Stimulated activated CD8-positive, alpha-beta memory T cell treated with anti-CD3 and anti-CD28 coated beads, Interleukin-12 subunit alpha, Interleukin-12 subunit beta, amount 100 ng/mL, for 24 hours (primary cell): ENCODE measurements around the gene TRIM68.

ENCODE experiments used
- DNase-seq: peaks from one replicate; pipeline ENCODE4 v3.0.0-alpha.2; 2020; ENCODE audit errors: extremely low read depth

The TRIM68 gene

GRCh38 chr11:4607781-4608666, at the start of gene TRIM68:
TSS of gene TRIM68 (minus strand) at chr11:4608231. CDS start at chr11:4605504, 2,727 bp downstream.
- DNase-seq, result peak; percentile 89

- no peak for DNase-seq
Observed at GRCh38 chr11:4654635-4655369, 46.8 kb upstream of the TRIM68 start.

- DNase-seq, result no peak
Observed at GRCh38 chr11:4647766-4648165, 39.7 kb upstream of the TRIM68 start.

- DNase-seq, result no peak
Observed at GRCh38 chr11:4645974-4646373, 37.9 kb upstream of the TRIM68 start.

GRCh38 chr11:4644233-4644632, 36.2 kb upstream of the TRIM68 start:
- DNase-seq, result no peak

- DNase-seq, result no peak
Observed at GRCh38 chr11:4643682-4644081, 35.7 kb upstream of the TRIM68 start, which contains the start of gene OR51E1. TSS of gene OR51E1 (plus strand) at chr11:4643982. CDS start at chr11:4652527, 8,545 bp downstream.

GRCh38 chr11:4643076-4643475, 35.0 kb upstream of the TRIM68 start:
- no peak for DNase-seq

GRCh38 chr11:4642043-4642442, 34.0 kb upstream of the TRIM68 start:
- no peak for DNase-seq

- DNase-seq, result no peak
Observed at GRCh38 chr11:4641501-4641900, 33.5 kb upstream of the TRIM68 start.

- DNase-seq, result no peak
Observed at GRCh38 chr11:4639931-4640330, 31.9 kb upstream of the TRIM68 start.

GRCh38 chr11:4637662-4638047, 29.6 kb upstream of the TRIM68 start:
- no peak for DNase-seq

- DNase-seq, result no peak
Observed at GRCh38 chr11:4636962-4637661, 29.1 kb upstream of the TRIM68 start, which contains the start of gene OR51D1. TSS of gene OR51D1 (plus strand) at chr11:4637477. CDS start at chr11:4639791, 2,314 bp downstream.

GRCh38 chr11:4636136-4636535, 28.1 kb upstream of the TRIM68 start:
- DNase-seq, result no peak

- no peak for DNase-seq
Observed at GRCh38 chr11:4626207-4627099, 18.4 kb upstream of the TRIM68 start.

GRCh38 chr11:4619514-4619913, 11.5 kb upstream of the TRIM68 start:
- no peak for DNase-seq

- no peak for DNase-seq
Observed at GRCh38 chr11:4615856-4616444, 7.9 kb upstream of the TRIM68 start.

- no peak for DNase-seq
Observed at GRCh38 chr11:4611986-4612385, 4.0 kb upstream of the TRIM68 start.

GRCh38 chr11:4610258-4610935, 2.4 kb upstream of the TRIM68 start:
- no peak for DNase-seq

- no peak for DNase-seq
Observed at GRCh38 chr11:4607096-4607495, 935 bp downstream of the TRIM68 start.
